Vagina (tissue), 2 donors: ENCODE results near the gene ORC4.

ENCODE experiments used
- CTCF ChIP-seq, 3 experiments: fragments of 450-650 bp in 2 of 3; fragments of 200-600 bp in 1 of 3; sonication (generic) in 1 of 3; IDR thresholded peaks; one replicate each; pipeline ENCODE4 v1.5.1; 2017 to 2019; ENCODE audit warnings: antibody characterized with exemption in 3 of 3, mild to moderate bottlenecking in 2 of 3, moderate library complexity in 2 of 3
- POLR2A ChIP-seq, 2 donors: fragments of 450-650 bp; IDR thresholded peaks; one replicate each; pipeline ENCODE4 v1.6.1; 2017; ENCODE audit warnings: antibody characterized with exemption in 2 of 2, mild to moderate bottlenecking in 2 of 2, moderate library complexity in 2 of 2

- TF ChIP-seq CTCF (IDR thresholded peaks at IDR 0.05) = no peak
- TF ChIP-seq POLR2A (IDR thresholded peaks at IDR 0.05) = no peak
Observed at GRCh38 chr2:147909178-147909577, 111.4 kb downstream of the ORC4 start.
